KMS-11 (cell line): Measurements from ENCODE around the gene FLCN.

ENCODE experiments used
- H2AFZ ChIP-seq: fragments of 200-600 bp; sonication (generic); 2 replicates; pipeline ENCODE4 v1.6.1; 2016; ENCODE audit warnings: antibody characterized with exemption, mixed run types, low read depth
- H3K27ac ChIP-seq: fragments of 200-600 bp; sonication (generic); 2 replicates; pipeline ENCODE4 v1.6.1; 2016; ENCODE audit warnings: mild to moderate bottlenecking, mixed run types
- H3K27me3 ChIP-seq: fragments of 200-600 bp; sonication (generic); 2 replicates; pipeline ENCODE4 v1.6.1; 2017; ENCODE audit warnings: mild to moderate bottlenecking, low read depth, mixed run types, moderate library complexity; ENCODE audit not compliant: insufficient read depth
- H3K36me3 ChIP-seq: fragments of 200-600 bp; sonication (generic); 2 replicates; pipeline ENCODE4 v1.6.1; 2017; ENCODE audit warnings: mild to moderate bottlenecking, mixed run types; ENCODE audit not compliant: insufficient read depth
- H3K4me1 ChIP-seq: fragments of 200-600 bp; sonication (generic); 2 replicates; pipeline ENCODE4 v1.6.1; 2016; ENCODE audit warnings: mild to moderate bottlenecking, low read depth, mixed run types; ENCODE audit not compliant: poor library complexity, severe bottlenecking
- H3K4me2 ChIP-seq: fragments of 200-600 bp; sonication (generic); 2 replicates; pipeline ENCODE4 v1.7.0; 2016; ENCODE audit warnings: mild to moderate bottlenecking, mixed run types
- H3K4me3 ChIP-seq: fragments of 200-600 bp; sonication (generic); IDR thresholded peaks from 2 replicates; pipeline ENCODE4 v1.6.1; 2017; ENCODE audit warnings: low read depth, low read length, mixed read lengths; ENCODE audit not compliant: insufficient read depth
- H3K79me2 ChIP-seq: fragments of 200-600 bp; sonication (generic); 2 replicates; pipeline ENCODE4 v1.6.1; 2016; ENCODE audit warnings: low read depth, mixed run types; ENCODE audit not compliant: insufficient read depth
- H3K9ac ChIP-seq: fragments of 200-600 bp; sonication (generic); 2 replicates; pipeline ENCODE4 v1.6.1; 2016; ENCODE audit warnings: mild to moderate bottlenecking, mixed run types
- H4K20me1 ChIP-seq: fragments of 200-600 bp; sonication (generic); 2 replicates; pipeline ENCODE4 v1.6.1; 2016; ENCODE audit warnings: mild to moderate bottlenecking, mixed run types; ENCODE audit not compliant: insufficient read depth
- CTCF ChIP-seq: fragments of 200-600 bp; sonication (generic); conservative IDR thresholded peaks from 2 replicates; pipeline ENCODE4 v1.6.1; 2017; ENCODE audit warnings: low read depth, mild to moderate bottlenecking, antibody characterized with exemption, low read length, moderate library complexity, mixed read lengths

FLCN gene

GRCh38 chr17:17223736-17224135 lies 13.2 kb downstream of the FLCN start:
- Histone ChIP-seq H3K27ac (no peak overlapping the region), H2AFZ (no peak overlapping the region), H4K20me1 (no peaks in the 10 kb centered on the region), H3K36me3 (peaks cover 5% of the 10 kb centered on the region; the same call in 1 of the 2 replicates), H3K4me1 (no peaks in the 10 kb centered on the region), H3K4me2 (no peak overlapping the region), H3K9ac (no peak overlapping the region), H3K4me3 (no peak overlapping the region), H3K79me2 (no peaks in the 10 kb centered on the region), H3K27me3 (no peaks in the 10 kb centered on the region)
- no peak for TF ChIP-seq CTCF

GRCh38 chr17:17221329-17221728 lies 15.6 kb downstream of the FLCN start:
- Histone ChIP-seq H3K79me2 (no peaks in the 10 kb centered on the region), H3K27me3 (no peaks in the 10 kb centered on the region), H3K9ac (no peak overlapping the region), H3K4me2 (no peak overlapping the region), H4K20me1 (no peaks in the 10 kb centered on the region), H3K27ac (no peak overlapping the region), H3K4me3 (no peak overlapping the region), H3K4me1 (no peaks in the 10 kb centered on the region), H2AFZ (no peak overlapping the region), H3K36me3 (peaks cover 5% of the 10 kb centered on the region; the same call in 1 of the 2 replicates)
- TF ChIP-seq CTCF, result no peak

DNA sequence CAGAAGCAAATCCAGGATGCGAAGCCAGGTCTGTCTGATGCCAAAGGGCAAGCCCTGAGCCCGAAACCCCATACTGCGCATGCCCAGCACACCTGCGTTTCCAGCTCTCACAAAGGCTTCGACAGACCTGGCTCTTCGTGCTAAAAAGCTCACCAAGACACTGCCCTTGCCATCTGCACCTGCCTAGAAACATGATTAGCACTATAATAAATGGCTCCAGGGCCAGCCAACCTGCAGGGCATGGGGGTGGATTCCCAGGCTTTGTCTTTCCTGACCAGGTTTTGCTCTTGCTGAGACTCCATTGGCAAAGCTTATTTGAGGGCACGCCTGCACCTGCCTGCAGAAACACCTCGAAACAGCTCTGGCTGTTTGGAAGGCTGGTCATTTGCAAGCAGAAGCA lies 16.4 kb downstream of the FLCN start:
- Histone ChIP-seq H3K36me3 (no peaks in the 10 kb centered on the region), H4K20me1 (no peaks in the 10 kb centered on the region), H3K27me3 (no peaks in the 10 kb centered on the region)

GRCh38 chr17:17217995-17218394 lies 19.0 kb downstream of the FLCN start:
- Histone ChIP-seq H3K4me2 (no peak overlapping the region), H3K79me2 (no peaks in the 10 kb centered on the region), H3K36me3 (no peaks in the 10 kb centered on the region), H3K4me1 (no peaks in the 10 kb centered on the region), H4K20me1 (no peaks in the 10 kb centered on the region), H2AFZ (no peak overlapping the region), H3K9ac (no peak overlapping the region), H3K27me3 (no peaks in the 10 kb centered on the region), H3K4me3 (no peak overlapping the region), H3K27ac (no peak overlapping the region)
- TF ChIP-seq CTCF, result no peak

More for the DNA sequence above, 16.4 kb downstream of the FLCN start:
- Histone ChIP-seq H3K27ac (no peak overlapping the region), H2AFZ (no peak overlapping the region), H3K4me1 (no peaks in the 10 kb centered on the region), H3K4me2 (no peak overlapping the region), H3K79me2 (no peaks in the 10 kb centered on the region), H3K9ac (no peak overlapping the region), H3K4me3 (no peak overlapping the region)
- TF ChIP-seq CTCF, result no peak
